SK-N-SH treated with all-trans-retinoic acid at 6 μM for 48 hours (cell line): ENCODE measurements around the gene CXCR6.
"Not testable (repeated sequence)": the region's sequence is repeated elsewhere in the genome, so short reads cannot be mapped to it uniquely, and the experiment has no call there.

Source experiments
- ATAC-seq: fragments of 200-7000 bp; cut with Tn5 transposase; 3 replicates; pipeline ENCODE4 v1.9.1; 2020; ENCODE audit warnings: mild to moderate bottlenecking, moderate library complexity
- ARNTL ChIP-seq: fragments of 450-650 bp; formaldehyde crosslinking; IDR thresholded peaks from 2 replicates; pipeline ENCODE4 v1.5.0; 2020; ENCODE audit warnings: low read depth, mild to moderate bottlenecking, moderate library complexity, borderline replicate concordance
- BACH2 ChIP-seq: fragments of 250-450 bp; sonication (Bioruptor Pico); IDR thresholded peaks from 2 replicates; pipeline ENCODE4 v1.9.0; 2021; ENCODE audit warnings: mild to moderate bottlenecking, borderline replicate concordance
- CREB5 ChIP-seq: fragments of 250-450 bp; sonication (Bioruptor Pico); IDR thresholded peaks from 2 replicates; pipeline ENCODE4 v1.5.1; 2020; ENCODE audit warnings: low read depth, mild to moderate bottlenecking, moderate library complexity
- CSDC2 ChIP-seq: fragments of 250-450 bp; sonication (Bioruptor Pico); IDR thresholded peaks from 2 replicates; pipeline ENCODE4 v1.5.0; 2020; ENCODE audit warnings: mild to moderate bottlenecking, moderate library complexity
- CSRNP3 ChIP-seq: fragments of 250-450 bp; sonication (Bioruptor Pico); IDR thresholded peaks from 2 replicates; pipeline ENCODE4 v1.5.1; 2021; ENCODE audit warnings: mild to moderate bottlenecking, moderate library complexity
- ESRRG ChIP-seq: fragments of 250-450 bp; sonication (Bioruptor Pico); IDR thresholded peaks from 2 replicates; pipeline ENCODE4 v1.6.1; 2021; ENCODE audit warnings: mild to moderate bottlenecking
- GLIS3 ChIP-seq: fragments of 250-450 bp; sonication (Bioruptor Pico); IDR thresholded peaks from 2 replicates; pipeline ENCODE4 v1.5.0; 2020; ENCODE audit warnings: mild to moderate bottlenecking, moderate library complexity
- ISL1 ChIP-seq: fragments of 250-450 bp; sonication (Bioruptor Pico); IDR thresholded peaks from 2 replicates; pipeline ENCODE4 v2.1.2; 2022; ENCODE audit warnings: mild to moderate bottlenecking, moderate library complexity
- OSR1 ChIP-seq: fragments of 250-450 bp; sonication (Bioruptor Pico); IDR thresholded peaks from 2 replicates; pipeline ENCODE4 v1.8.0; 2022; ENCODE audit warnings: moderate library complexity, mild to moderate bottlenecking, inconsistent platforms
- PATZ1 ChIP-seq: fragments of 250-450 bp; sonication (Bioruptor Pico); IDR thresholded peaks from 2 replicates; pipeline ENCODE4 v1.8.0; 2020; ENCODE audit warnings: mild to moderate bottlenecking, moderate library complexity, borderline replicate concordance
- POU6F1 ChIP-seq: fragments of 250-450 bp; sonication (Bioruptor Pico); IDR thresholded peaks from 2 replicates; pipeline ENCODE4 v1.8.0; 2021; ENCODE audit warnings: low read depth, mild to moderate bottlenecking, moderate library complexity, borderline replicate concordance
- PPARA ChIP-seq: fragments of 250-450 bp; sonication (Bioruptor Pico); IDR thresholded peaks from 2 replicates; pipeline ENCODE4 v1.5.0; 2020; ENCODE audit warnings: mild to moderate bottlenecking, borderline replicate concordance
- RARB ChIP-seq: fragments of 250-450 bp; sonication (Bioruptor Pico); IDR thresholded peaks from 2 replicates; pipeline ENCODE4 v1.8.0; 2021; ENCODE audit warnings: mild to moderate bottlenecking, moderate library complexity
- TOX ChIP-seq: fragments of 250-450 bp; sonication (Bioruptor Pico); IDR thresholded peaks from 2 replicates; pipeline ENCODE4 v1.8.0; 2021; ENCODE audit warnings: mild to moderate bottlenecking, moderate library complexity, borderline replicate concordance
- TSHZ2 ChIP-seq: fragments of 250-450 bp; sonication (Bioruptor Pico); IDR thresholded peaks from 2 replicates; pipeline ENCODE4 v1.5.0; 2020; ENCODE audit warnings: mild to moderate bottlenecking, moderate library complexity
- ZC3H10 ChIP-seq: fragments of 250-450 bp; sonication (Bioruptor Pico); IDR thresholded peaks from 2 replicates; pipeline ENCODE4 v1.5.1; 2021; ENCODE audit warnings: mild to moderate bottlenecking, moderate library complexity
- ZFP30 ChIP-seq: fragments of 450-650 bp; formaldehyde crosslinking; IDR thresholded peaks from 2 replicates; pipeline ENCODE4 v1.5.0; 2022; ENCODE audit warnings: mild to moderate bottlenecking, moderate library complexity
- ZNF70 ChIP-seq: fragments of 450-650 bp; formaldehyde crosslinking; IDR thresholded peaks from 2 replicates; pipeline ENCODE4 v1.5.0; 2020; ENCODE audit warnings: mild to moderate bottlenecking, moderate library complexity
- ZNF8 ChIP-seq: fragments of 450-650 bp; formaldehyde crosslinking; IDR thresholded peaks from 2 replicates; pipeline ENCODE4 v1.5.0; 2020; ENCODE audit warnings: mild to moderate bottlenecking, moderate library complexity

The CXCR6 gene

GRCh38 chr3:45994419-45995235 lies 51.4 kb downstream of the CXCR6 start:
- TF ChIP-seq GLIS3 (CRISPR knock-in tag) (no peak), TOX (CRISPR knock-in tag) (no peak), ZFP30 (CRISPR knock-in tag) (no peak), RARB (CRISPR knock-in tag) (no peak), ESRRG (no peak), ZC3H10 (CRISPR knock-in tag) (no peak), ZNF70 (CRISPR knock-in tag) (no peak), CSDC2 (CRISPR knock-in tag) (no peak), BACH2 (CRISPR knock-in tag) (no peak), CREB5 (CRISPR knock-in tag) (no peak), CSRNP3 (CRISPR knock-in tag) (no peak), PATZ1 (CRISPR knock-in tag) (no peak), ISL1 (CRISPR knock-in tag) (no peak), PPARA (CRISPR knock-in tag) (no peak), OSR1 (CRISPR knock-in tag) (no peak)
- TF ChIP-seq, all 23 proteins: peak for 0
- ATAC-seq = peak; percentile 13

- ATAC-seq = peak; percentile 100
- TF ChIP-seq TSHZ2 (CRISPR knock-in tag) = 0 out of 2 replicates have a peak, but pooled peaks have one; percentile 63
- no peak for TF ChIP-seq ZNF8 (CRISPR knock-in tag)
Measured at GRCh38 chr3:45995236-45996192, 52.2 kb downstream of the CXCR6 start, which contains the start of gene FYCO1. Gene FYCO1, minus strand, starts transcription at chr3:45995824. Its CDS starts 10,914 bp downstream, at chr3:45984910.

- not testable (repeated sequence) for ATAC-seq
Measured at GRCh38 chr3:45997499-45997898, 54.2 kb downstream of the CXCR6 start.

- ATAC-seq = no peak
- TF ChIP-seq CSRNP3 (CRISPR knock-in tag) = no peak
- no peak for TF ChIP-seq GLIS3 (CRISPR knock-in tag)
- no peak for TF ChIP-seq ARNTL (CRISPR knock-in tag)
- no peak for TF ChIP-seq POU6F1 (CRISPR knock-in tag)
Measured at GRCh38 chr3:45997942-45998341, 54.7 kb downstream of the CXCR6 start.
